Retinal pigment epithelial cell (primary cell): ENCODE data around the gene TESMIN.

Source experiments
- DNase-seq: peaks from one replicate; pipeline ENCODE4 v3.0.0-alpha.2; 2010; ENCODE audit warnings: low read depth
- H3K4me3 ChIP-seq: 2 replicates; pipeline ENCODE4 v1.5.1; 2011; ENCODE audit warnings: mild to moderate bottlenecking, low read length, control low read depth, moderate library complexity
- TF ChIP-seq, protein P1 (sequence below): conservative IDR thresholded peaks from 2 replicates; pipeline ENCODE4 v1.5.1; 2011; ENCODE audit warnings: low read depth, low read length, control low read depth, inconsistent platforms

TESMIN gene

DNA sequence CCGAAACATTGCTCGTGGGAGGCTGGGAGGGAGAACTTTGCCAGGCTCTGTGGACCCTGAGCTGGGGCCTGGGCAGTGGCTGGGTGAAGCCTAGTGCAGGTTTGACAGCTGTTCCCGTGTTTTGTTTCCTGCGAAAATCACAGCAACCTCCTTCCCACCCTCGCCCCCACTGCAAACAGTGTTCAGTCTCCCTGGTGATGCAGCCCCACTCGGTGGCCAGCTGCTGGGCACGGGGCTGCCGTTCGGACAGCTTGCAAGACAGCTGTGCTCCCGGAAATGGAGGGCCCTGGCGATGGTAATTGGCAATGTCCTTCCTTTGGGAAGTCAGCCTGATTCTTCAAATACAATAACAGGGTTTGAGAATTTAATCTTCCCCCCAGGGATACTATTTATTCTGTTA is 77.3 kb downstream of the TESMIN start:
- DNase-seq, result no peak
- TF ChIP-seq, protein P1, sequence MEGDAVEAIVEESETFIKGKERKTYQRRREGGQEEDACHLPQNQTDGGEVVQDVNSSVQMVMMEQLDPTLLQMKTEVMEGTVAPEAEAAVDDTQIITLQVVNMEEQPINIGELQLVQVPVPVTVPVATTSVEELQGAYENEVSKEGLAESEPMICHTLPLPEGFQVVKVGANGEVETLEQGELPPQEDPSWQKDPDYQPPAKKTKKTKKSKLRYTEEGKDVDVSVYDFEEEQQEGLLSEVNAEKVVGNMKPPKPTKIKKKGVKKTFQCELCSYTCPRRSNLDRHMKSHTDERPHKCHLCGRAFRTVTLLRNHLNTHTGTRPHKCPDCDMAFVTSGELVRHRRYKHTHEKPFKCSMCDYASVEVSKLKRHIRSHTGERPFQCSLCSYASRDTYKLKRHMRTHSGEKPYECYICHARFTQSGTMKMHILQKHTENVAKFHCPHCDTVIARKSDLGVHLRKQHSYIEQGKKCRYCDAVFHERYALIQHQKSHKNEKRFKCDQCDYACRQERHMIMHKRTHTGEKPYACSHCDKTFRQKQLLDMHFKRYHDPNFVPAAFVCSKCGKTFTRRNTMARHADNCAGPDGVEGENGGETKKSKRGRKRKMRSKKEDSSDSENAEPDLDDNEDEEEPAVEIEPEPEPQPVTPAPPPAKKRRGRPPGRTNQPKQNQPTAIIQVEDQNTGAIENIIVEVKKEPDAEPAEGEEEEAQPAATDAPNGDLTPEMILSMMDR, result no peak
- H3K4me3 ChIP-seq, result no peak overlapping the region

DNA sequence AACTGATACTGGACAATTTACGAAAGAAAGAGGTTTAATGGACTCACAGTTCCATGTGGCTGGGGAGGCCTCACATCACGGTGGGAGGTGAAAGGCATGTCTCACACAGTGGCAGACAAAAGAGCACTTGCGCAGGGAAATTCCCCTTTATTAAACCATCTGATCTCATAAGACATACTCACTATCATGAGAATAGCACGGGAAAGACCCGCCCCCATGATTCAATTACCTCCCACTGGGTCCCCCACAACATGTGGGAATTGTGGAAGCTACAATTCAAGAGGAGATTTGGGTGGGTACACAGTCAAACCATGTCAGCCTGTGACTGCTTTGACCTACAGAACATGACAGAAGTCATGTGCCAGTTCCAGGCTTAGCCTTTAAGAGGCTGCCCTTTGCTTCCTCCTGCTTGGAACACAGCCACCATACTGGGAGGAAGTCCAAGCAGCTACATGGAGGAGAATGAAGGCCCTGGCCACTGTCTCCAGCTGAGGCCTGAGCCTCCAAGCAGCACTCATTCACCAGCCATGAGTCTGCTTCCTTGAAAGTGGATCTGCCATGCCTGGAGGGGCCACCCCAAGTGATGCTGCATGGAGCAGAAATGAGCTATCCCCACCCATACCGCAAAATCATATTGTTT is 77.9 kb downstream of the TESMIN start:
- TF ChIP-seq, protein P1, result no peak
- H3K4me3 ChIP-seq, result no peak overlapping the region
- no peak for DNase-seq

DNA sequence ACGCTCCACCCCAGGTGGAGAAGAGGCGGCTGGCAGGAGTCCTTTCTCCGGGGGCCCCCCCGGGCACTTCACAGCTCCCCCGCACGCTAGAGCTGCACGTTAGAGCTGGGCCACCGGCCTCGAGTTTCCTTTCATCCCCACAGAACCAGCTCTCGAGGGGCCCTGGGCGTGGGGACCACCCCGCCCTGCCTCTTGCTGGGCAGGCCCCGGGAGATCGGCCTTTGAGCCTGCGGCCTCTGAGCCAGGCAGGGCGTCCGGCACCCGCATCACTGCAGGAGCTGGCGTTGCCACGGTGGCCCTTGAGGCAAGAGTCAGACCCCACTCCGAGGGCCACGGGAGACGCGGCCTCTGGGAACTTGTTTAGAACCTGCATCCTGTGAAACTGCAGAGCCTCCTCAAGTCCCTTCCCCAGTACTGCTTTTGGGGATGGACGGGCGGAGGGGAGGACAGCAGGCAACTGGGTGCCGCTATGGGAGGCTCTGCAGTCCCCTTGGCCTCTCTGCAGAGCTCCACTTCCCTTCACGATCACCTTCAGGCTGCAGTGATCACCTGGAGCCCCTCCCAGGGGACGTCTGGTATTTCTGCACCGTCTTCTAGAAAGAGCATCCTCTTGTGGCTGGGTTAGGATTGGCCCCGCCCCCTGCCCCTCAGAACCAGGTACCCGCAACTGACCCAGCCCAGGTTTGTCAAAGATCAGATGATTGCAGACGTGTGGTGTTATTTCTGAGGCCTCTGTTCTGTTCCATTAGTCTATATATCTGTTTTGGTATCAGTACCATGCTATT is 80.9 kb downstream of the TESMIN start:
- TF ChIP-seq, protein P1, result no peak

DNA sequence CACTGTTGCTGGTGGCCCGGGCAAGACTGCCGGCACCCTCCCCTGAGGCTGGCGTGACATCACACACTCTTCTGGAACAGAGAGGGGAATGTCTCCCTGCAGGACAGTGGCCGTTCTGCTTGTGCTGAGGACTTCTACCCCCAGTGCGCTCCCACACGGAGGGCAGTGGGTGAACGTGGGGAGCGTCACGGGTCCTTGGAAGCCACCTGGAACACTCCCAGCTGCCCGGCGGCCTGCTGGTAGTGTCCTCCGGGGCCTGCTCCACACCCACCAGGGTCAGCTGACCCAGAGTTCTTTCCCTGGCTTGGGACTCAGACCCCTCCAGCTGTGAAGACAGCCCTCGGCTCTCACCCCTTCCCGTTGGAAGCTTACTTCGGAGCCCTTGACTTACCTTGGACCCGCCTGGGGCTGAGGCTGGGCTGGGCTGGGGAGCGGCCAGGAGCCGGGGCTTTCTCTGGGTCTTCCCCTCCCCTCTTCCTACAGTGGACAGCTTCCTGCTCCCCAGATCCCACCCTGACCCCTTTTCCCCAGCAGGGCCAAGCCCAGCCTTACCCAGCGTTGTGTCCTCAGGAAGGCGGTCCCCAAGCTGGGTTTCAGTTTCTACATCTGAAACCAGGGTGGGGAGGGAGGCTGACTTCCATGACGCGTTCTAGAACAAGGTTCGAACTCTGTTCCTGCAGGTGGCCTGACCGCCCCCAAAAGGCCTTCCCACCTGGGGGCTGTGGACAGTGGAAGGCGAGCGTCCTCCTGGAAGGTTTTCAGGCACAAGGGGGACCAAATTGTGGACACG is 81.8 kb downstream of the TESMIN start:
- no peak for DNase-seq
- TF ChIP-seq, protein P1, result no peak
- H3K4me3 ChIP-seq, result no peak overlapping the region

More for the DNA sequence above, 80.9 kb downstream of the TESMIN start:
- DNase-seq, result no peak
- H3K4me3 ChIP-seq, result no peak overlapping the region

DNA sequence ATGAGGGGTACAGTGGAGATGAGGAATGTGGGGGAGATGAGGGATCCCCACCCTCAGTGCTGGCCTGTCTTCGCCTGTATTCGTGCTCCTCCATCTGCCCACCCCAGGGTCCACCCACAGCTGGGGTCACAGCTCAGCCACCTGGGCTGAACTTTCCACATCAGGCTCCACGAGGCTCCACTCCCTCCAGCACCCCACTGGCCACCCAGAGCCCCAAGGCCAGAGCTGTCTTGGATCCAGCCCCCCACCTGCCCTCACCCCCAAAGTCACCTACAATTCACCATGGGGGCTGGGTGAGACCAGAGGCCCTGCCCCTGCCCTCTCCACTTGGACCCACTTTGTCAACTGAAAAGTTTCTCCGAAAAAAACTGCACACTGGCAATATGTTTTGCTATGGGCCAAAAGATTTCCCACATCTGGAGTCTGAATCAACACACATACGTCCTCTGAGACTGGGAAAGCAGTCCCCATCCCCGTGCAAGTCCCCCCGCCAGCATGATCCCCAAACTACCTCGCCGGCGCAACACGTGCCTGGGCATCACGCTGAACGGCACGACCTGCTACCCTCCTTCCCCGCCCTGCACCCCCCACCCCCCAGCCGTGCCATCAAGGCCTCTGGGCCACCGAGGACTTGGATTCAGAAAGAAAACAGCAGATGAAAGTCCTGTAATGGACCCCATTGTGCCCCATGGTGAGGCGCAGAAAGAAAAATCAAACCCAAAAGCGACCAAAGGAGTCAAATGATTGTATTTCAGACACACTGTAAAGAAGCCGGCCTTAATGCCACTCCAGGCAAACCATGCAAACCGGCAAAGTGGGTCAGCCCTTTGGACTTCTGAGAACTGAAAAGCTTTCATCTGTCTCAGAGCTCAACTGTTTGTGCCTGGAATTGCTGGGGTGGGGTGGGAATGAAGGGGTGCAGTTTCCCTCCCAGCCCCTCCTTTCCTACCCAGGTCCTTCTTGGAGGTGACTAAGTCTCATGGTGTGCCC is 83.5 kb downstream of the TESMIN start:
- no peak for DNase-seq
- TF ChIP-seq, protein P1, result no peak
- no peak overlapping the region for H3K4me3 ChIP-seq

DNA sequence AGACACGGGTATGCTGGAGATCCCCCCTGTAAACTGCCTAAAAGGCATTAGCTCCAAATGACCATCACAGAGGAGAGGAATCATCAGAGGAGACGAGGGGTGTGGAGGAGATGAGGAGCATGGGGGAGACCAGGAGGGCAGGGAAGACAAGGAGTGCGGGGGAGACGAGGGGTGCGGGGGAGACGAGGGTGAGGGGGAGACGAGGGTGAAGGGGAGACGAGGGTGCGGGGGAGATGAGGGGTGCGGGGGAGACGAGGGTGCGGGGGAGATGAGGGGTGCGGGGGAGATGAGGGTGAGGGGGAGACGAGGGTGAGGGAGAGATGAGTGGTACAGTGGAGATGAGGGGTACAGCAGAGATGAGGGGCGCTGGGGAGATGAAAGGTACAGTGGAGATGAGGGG is 84.5 kb downstream of the TESMIN start:
- no peak overlapping the region for H3K4me3 ChIP-seq
- DNase-seq, result no peak
- TF ChIP-seq, protein P1, result no peak
